Skeletal muscle satellite cell (primary cell): Measurements from ENCODE around the gene CACNA1E.

Source experiments
- H3K27me3 ChIP-seq: 2 replicates; pipeline ENCODE4 v1.7.0; 2013; ENCODE audit warnings: low read length; ENCODE audit not compliant: control insufficient read depth, insufficient read depth
- H3K36me3 ChIP-seq: 2 replicates; pipeline ENCODE4 v1.7.0; 2013; ENCODE audit warnings: mild to moderate bottlenecking, control low read depth, low read length; ENCODE audit not compliant: insufficient read depth
- H3K4me1 ChIP-seq: 2 replicates; pipeline ENCODE4 v1.7.0; 2013; ENCODE audit warnings: low read length; ENCODE audit not compliant: control insufficient read depth, insufficient read depth
- H3K4me2 ChIP-seq: 2 replicates; pipeline ENCODE4 v1.7.0; 2013; ENCODE audit warnings: mild to moderate bottlenecking, low read length
- H3K4me3 ChIP-seq: 2 replicates; pipeline ENCODE4 v1.7.0; 2013; ENCODE audit warnings: low read length
- H3K9ac ChIP-seq: 2 replicates; pipeline ENCODE4 v1.7.0; 2013; ENCODE audit warnings: mild to moderate bottlenecking, low read depth, low read length, moderate library complexity
- H3K9me3 ChIP-seq: replicated peaks from 2 replicates; pipeline ENCODE4 v1.7.0; 2013; ENCODE audit warnings: mild to moderate bottlenecking, control low read depth, low read length

CACNA1E gene

DNA sequence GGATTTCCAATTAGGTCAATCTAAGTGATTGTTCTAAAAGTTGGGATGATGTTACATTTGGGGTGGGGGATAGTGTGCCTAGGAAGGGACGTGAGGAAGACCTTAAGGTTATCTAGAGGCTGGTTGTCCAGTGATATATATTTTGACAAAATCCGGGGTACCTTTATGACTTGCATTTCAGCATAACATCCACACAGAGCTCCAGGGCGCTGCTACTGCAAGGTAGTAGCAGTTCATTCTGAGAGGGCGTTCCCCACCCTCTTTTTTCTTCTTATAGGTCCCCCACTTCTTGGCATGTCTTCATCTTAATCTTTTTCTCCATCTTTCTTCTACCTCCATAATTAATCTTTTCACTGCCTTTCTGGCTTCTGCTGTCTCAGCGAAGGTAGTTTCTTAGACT lies 161.9 kb downstream of the CACNA1E start:
- no peak overlapping the region for H3K9ac ChIP-seq
- H3K4me2 ChIP-seq: no peak overlapping the region
- H3K4me1 ChIP-seq: no peaks in the 10 kb centered on the region
- no peak overlapping the region for H3K4me3 ChIP-seq
- no peaks in the 10 kb centered on the region for H3K27me3 ChIP-seq
- no peaks in the 10 kb centered on the region for H3K36me3 ChIP-seq
- H3K9me3 ChIP-seq: no peaks in the 10 kb centered on the region

DNA sequence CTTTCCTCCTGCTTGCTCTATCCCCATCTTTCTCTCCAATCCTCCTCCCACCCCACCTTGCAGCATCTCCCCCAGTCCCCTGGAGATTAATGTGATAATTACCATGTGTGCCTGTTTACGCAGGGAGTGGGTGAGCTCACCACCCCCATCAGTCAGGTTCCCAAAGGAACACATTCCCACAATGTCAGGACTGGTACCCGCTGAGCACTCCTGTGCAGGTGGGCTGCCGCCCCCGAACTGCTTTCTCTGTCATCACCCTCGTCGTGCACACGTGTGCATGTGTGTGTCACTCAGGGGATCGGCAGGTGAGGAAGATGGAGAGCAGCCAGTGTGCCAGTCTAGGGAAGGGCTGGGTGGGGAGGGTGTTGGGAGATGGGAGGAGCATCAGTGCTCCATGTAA lies 163.4 kb downstream of the CACNA1E start:
- no peak overlapping the region for H3K9ac ChIP-seq
- no peaks in the 10 kb centered on the region for H3K36me3 ChIP-seq
- no peaks in the 10 kb centered on the region for H3K4me1 ChIP-seq
- H3K4me3 ChIP-seq: no peak overlapping the region
- H3K4me2 ChIP-seq: no peak overlapping the region
- no peaks in the 10 kb centered on the region for H3K27me3 ChIP-seq
- H3K9me3 ChIP-seq: no peaks in the 10 kb centered on the region

DNA sequence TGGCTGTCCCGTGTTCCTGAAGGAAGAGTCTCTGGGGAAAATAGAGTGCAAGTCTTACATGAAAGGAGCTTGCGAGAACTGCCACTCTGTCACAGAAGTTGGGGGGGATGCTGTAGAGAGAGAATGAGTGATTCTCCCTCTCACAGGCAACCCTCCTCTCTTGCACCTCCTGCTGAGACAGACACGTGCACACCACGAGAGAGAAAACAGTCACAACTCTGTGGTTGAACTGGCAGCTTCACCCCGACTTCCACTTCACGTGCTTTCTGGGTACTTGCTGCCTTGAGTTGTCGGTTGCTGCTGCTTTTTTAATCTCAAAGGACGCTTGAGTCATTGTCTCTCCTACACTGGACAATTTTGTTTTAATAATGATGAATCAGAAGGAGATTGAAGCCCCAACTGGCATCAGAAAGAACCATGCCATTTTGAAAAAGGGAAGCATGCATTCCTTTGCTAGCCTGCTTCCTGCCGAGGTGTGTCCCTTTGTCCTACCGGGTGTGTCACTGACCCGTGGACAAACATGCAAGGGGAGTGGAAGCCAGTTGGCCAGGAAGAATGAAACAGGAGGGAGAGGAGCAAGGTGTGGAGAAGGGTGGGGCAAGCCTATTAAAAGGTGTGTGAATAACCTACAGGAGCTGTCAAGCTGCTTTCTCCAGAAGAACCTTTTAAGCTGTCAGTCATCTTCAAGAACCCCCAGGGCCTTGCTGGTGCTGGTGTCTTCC lies 164.2 kb downstream of the CACNA1E start:
- Histone ChIP-seq H3K4me1 (no peaks in the 10 kb centered on the region), H3K9ac (no peak overlapping the region), H3K27me3 (no peaks in the 10 kb centered on the region), H3K36me3 (no peaks in the 10 kb centered on the region), H3K9me3 (no peaks in the 10 kb centered on the region), H3K4me2 (no peak overlapping the region), H3K4me3 (no peak overlapping the region)

DNA sequence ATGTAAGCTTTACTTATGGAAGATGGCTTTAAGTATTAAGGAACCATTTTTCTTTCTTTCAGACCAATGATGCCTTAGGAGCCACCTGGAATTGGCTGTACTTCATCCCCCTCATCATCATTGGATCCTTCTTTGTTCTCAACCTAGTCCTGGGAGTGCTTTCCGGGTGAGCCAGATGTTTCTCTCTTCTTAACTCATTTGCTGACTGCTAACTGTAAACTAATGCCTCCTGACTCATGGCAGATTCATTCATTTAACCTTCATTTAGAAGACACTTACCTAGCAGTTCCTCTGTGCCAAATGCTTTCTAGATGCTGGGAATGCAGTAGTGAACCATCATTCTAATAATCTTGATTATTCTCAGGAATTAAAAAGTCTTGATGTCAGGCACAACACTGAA lies 168.0 kb downstream of the CACNA1E start:
- Histone ChIP-seq H3K9me3 (no peaks in the 10 kb centered on the region), H3K4me3 (no peak overlapping the region), H3K9ac (no peak overlapping the region), H3K4me2 (no peak overlapping the region), H3K36me3 (no peaks in the 10 kb centered on the region), H3K27me3 (no peaks in the 10 kb centered on the region), H3K4me1 (no peaks in the 10 kb centered on the region)

GRCh38 chr1:181655756-181656155 lies 172.4 kb downstream of the CACNA1E start:
- Histone ChIP-seq H3K4me3 (no peak overlapping the region), H3K9ac (no peak overlapping the region), H3K9me3 (no peaks in the 10 kb centered on the region), H3K27me3 (no peaks in the 10 kb centered on the region), H3K4me1 (no peaks in the 10 kb centered on the region), H3K4me2 (no peak overlapping the region), H3K36me3 (no peaks in the 10 kb centered on the region)

DNA sequence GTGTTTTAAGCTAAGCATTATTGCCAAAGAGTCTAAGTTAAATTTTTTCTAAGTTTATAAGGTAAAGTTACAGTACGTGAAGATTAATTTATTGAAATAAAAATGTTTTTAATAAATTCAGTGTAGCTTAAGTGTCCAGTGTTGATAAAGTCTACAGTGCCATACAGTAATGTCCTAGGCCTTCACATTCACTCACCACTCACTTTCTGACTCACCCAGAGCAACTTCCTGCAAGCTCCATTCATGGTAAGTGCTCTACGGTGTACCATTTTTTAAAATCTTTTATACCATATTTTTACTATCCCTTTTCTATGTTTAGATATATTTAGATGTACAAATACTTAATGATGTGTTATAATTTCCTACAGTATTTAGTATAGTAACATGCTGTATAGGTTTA lies 173.2 kb downstream of the CACNA1E start:
- Histone ChIP-seq H3K27me3 (no peaks in the 10 kb centered on the region), H3K4me3 (no peak overlapping the region), H3K36me3 (no peaks in the 10 kb centered on the region)

GRCh38 chr1:181658581-181658980 lies 175.3 kb downstream of the CACNA1E start:
- Histone ChIP-seq H3K4me3 (no peak overlapping the region), H3K9ac (no peak overlapping the region), H3K36me3 (no peaks in the 10 kb centered on the region), H3K4me1 (no peaks in the 10 kb centered on the region), H3K4me2 (no peak overlapping the region), H3K27me3 (no peaks in the 10 kb centered on the region), H3K9me3 (peaks cover 2% of the 10 kb centered on the region)

More for the DNA sequence above, 173.2 kb downstream of the CACNA1E start:
- H3K4me1 ChIP-seq: no peaks in the 10 kb centered on the region
- H3K9ac ChIP-seq: no peak overlapping the region
- H3K4me2 ChIP-seq: no peak overlapping the region
- no peaks in the 10 kb centered on the region for H3K9me3 ChIP-seq

- H3K4me3 ChIP-seq: no peak overlapping the region
- no peak overlapping the region for H3K4me2 ChIP-seq
- H3K9ac ChIP-seq: no peak overlapping the region
- no peaks in the 10 kb centered on the region for H3K4me1 ChIP-seq
- H3K27me3 ChIP-seq: no peaks in the 10 kb centered on the region
- no peaks in the 10 kb centered on the region for H3K36me3 ChIP-seq
- H3K9me3 ChIP-seq: peaks cover 2% of the 10 kb centered on the region
Observed at GRCh38 chr1:181659321-181659957, 176.1 kb downstream of the CACNA1E start.

DNA sequence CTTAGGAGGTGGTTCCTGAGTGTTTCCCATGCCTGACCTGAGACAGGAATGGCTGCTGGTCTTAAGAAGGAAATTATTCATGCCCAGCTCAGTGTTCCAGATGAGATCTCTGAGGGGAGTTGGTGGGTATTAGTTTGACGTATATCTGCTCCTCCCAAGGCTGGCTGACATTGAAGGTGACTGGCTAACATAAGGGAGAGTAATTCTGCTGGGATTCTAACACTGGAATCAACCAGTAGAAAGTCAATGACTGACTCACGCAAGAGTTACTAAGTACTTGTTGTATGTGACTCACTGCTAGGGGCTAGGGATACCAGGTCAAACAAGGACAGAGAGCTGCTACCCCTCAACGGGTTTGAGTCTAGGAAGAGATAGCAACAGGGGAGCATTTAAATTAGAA lies 177.3 kb downstream of the CACNA1E start:
- no peaks in the 10 kb centered on the region for H3K4me1 ChIP-seq
- H3K9me3 ChIP-seq: peaks cover 2% of the 10 kb centered on the region
- no peak overlapping the region for H3K4me3 ChIP-seq
- H3K9ac ChIP-seq: no peak overlapping the region
- H3K27me3 ChIP-seq: no peaks in the 10 kb centered on the region
- no peak overlapping the region for H3K4me2 ChIP-seq
- H3K36me3 ChIP-seq: no peaks in the 10 kb centered on the region

DNA sequence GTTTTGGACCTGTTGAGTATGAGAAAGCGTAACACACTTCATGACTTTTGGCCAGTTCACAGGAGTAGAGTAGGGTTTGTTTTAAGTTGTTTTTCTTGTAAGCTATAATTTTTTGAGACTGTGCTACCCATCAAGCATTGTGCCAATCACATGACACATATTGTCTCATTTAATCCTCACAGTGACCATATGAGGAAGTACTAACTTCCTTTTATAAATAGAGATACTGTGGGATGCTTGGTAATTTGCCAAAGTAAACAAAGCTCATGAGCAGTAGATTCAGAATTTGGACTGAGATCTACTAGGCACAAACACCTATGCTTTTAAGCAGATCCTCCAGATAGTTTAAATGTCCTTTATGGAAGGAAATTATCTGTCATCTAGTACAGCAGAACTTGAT lies 178.3 kb downstream of the CACNA1E start:
- H3K4me3 ChIP-seq: no peak overlapping the region
- no peaks in the 10 kb centered on the region for H3K36me3 ChIP-seq
- no peaks in the 10 kb centered on the region for H3K27me3 ChIP-seq
- no peaks in the 10 kb centered on the region for H3K4me1 ChIP-seq
- H3K9ac ChIP-seq: no peak overlapping the region
- no peak overlapping the region for H3K4me2 ChIP-seq
- H3K9me3 ChIP-seq: peaks cover 2% of the 10 kb centered on the region

DNA sequence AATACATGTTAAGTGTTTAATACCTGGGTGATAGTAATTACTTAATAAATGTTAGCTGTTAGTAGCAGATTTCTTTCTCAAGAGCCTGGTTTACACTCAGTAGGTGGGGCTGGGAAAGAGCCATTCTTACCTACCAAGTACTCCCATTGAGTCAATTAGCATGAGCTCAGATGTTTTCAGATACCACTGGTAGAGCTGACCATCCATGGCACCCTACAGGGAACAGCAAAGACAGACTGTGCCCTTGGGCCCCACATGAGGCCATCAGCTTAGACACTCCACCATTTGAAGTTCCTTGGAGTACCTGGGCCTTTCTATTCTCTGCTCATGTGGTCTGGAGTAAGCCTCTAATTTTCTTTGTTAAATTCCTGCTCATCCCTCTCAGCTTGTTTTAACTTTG lies 179.3 kb downstream of the CACNA1E start:
- Histone ChIP-seq H3K4me2 (no peak overlapping the region), H3K4me1 (no peaks in the 10 kb centered on the region)

GRCh38 chr1:181664543-181664942 lies 181.2 kb downstream of the CACNA1E start:
- Histone ChIP-seq H3K9ac (no peak overlapping the region), H3K9me3 (peaks cover 2% of the 10 kb centered on the region), H3K36me3 (no peaks in the 10 kb centered on the region), H3K27me3 (no peaks in the 10 kb centered on the region), H3K4me1 (no peaks in the 10 kb centered on the region), H3K4me2 (no peak overlapping the region), H3K4me3 (no peak overlapping the region)

More for the DNA sequence above, 179.3 kb downstream of the CACNA1E start:
- Histone ChIP-seq H3K4me3 (no peak overlapping the region), H3K27me3 (no peaks in the 10 kb centered on the region), H3K36me3 (no peaks in the 10 kb centered on the region), H3K9me3 (peaks cover 2% of the 10 kb centered on the region), H3K9ac (no peak overlapping the region)
